Upper lobe of left lung (tissue), 4 donors: Measurements from ENCODE around the gene PHAF1.

Source experiments
- EP300 ChIP-seq, 4 donors: sonication (generic); formaldehyde crosslinking; IDR thresholded peaks; one replicate each; pipeline ENCODE4 v1.5.1; 2017; ENCODE audit warnings: antibody characterized with exemption in 4 of 4, control low read depth in 2 of 4
- POLR2AphosphoS5 ChIP-seq, 2 donors: sonication (generic); formaldehyde crosslinking; IDR thresholded peaks; one replicate each; pipeline ENCODE4 v1.5.1; 2017; ENCODE audit warnings: antibody characterized with exemption in 2 of 2
- TF ChIP-seq, protein P1 (sequence below), 6 experiments: fragments of 450-650 bp in 4 of 6; fragments of 200-600 bp in 2 of 6; sonication (generic) in 2 of 6; IDR thresholded peaks; one replicate each; pipeline ENCODE4 v1.5.1; 2016 to 2019; ENCODE audit warnings: antibody characterized with exemption in 6 of 6

DNA sequence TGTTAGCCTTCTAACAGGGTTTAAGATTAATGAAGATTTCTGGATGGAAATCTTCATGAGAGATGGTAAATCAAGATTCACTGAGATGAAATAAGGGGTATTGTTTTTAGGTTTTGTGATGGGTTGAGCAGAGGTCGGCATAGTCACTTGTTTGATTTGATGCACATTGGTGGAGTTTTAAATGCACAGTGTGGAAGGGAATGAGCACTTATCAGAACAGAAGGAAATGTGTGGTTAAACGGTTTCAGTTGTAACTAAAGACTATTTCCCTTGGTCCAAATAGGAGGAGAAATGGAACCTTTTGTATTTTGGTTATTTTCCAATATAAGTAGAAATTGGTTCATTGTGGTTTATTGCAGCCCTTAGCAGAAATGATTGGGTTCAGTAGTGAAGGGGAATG, 46.7 kb upstream of the PHAF1 start:
- TF ChIP-seq POLR2AphosphoS5 (IDR thresholded peaks at IDR 0.05), result no peak
- TF ChIP-seq EP300 (IDR thresholded peaks at IDR 0.05), result no peak
- TF ChIP-seq, protein P1, sequence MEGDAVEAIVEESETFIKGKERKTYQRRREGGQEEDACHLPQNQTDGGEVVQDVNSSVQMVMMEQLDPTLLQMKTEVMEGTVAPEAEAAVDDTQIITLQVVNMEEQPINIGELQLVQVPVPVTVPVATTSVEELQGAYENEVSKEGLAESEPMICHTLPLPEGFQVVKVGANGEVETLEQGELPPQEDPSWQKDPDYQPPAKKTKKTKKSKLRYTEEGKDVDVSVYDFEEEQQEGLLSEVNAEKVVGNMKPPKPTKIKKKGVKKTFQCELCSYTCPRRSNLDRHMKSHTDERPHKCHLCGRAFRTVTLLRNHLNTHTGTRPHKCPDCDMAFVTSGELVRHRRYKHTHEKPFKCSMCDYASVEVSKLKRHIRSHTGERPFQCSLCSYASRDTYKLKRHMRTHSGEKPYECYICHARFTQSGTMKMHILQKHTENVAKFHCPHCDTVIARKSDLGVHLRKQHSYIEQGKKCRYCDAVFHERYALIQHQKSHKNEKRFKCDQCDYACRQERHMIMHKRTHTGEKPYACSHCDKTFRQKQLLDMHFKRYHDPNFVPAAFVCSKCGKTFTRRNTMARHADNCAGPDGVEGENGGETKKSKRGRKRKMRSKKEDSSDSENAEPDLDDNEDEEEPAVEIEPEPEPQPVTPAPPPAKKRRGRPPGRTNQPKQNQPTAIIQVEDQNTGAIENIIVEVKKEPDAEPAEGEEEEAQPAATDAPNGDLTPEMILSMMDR (IDR thresholded peaks at IDR 0.05), result no peak
